ENCODE measurements around the gene C9orf78. TPM values are rescaled to one million over a fixed set of nuclear protein-coding genes. Genes with fewer than 3 reads are reported as not detected.
"Not testable (repeated sequence)": the region's sequence is repeated elsewhere in the genome, so short reads cannot be mapped to it uniquely, and the experiment has no call there.

C9orf78 gene
- total RNA-seq, 4 donors from 2014 or later = 31.2 to 92.3 (median 51.5) TPM

- Histone ChIP-seq H3K4me3 (no peak overlapping the region), H3K27ac (no peak overlapping the region), H3K4me1 (no peaks in the 10 kb centered on the region), H3K36me3 (no peaks in the 10 kb centered on the region), H3K9me3 (no peaks in the 10 kb centered on the region), H3K27me3 (peaks cover 0 to 37% (median 0%) of the 10 kb centered on the region in 4 donors)
- TF ChIP-seq CTCF (IDR thresholded peaks at IDR 0.05) (no peak), POLR2A (IDR thresholded peaks at IDR 0.05) (no peak)
- no peak for DNase-seq
- WGBS, 2 donors = 64 to 76% methylated on average over 6 to 8 of the region's 8 CpGs
- intact Hi-C loops (cut with DNase I) = no loop called here
Observed at GRCh38 chr9:129794549-129794948, 40.5 kb downstream of the C9orf78 start.

GRCh38 chr9:129786481-129786880 lies 48.6 kb downstream of the C9orf78 start:
- Histone ChIP-seq H3K27me3 (peaks cover 0 to 39% (median 0%) of the 10 kb centered on the region in 4 donors), H3K36me3 (no peaks in the 10 kb centered on the region), H3K9me3 (no peaks in the 10 kb centered on the region), H3K27ac (no peak overlapping the region), H3K4me3 (no peak overlapping the region), H3K4me1 (no peaks in the 10 kb centered on the region)
- DNase-seq = no peak
- intact Hi-C loops (cut with DNase I) = loop anchor here (5.0 kb wide), 1 partner anchor 139 kb away; no protein-coding TSS in a partner anchor
- 75 to 76% methylated on average over 10 of the region's 10 CpGs for WGBS, 2 donors
- TF ChIP-seq CTCF (IDR thresholded peaks at IDR 0.05) = no peak
- TF ChIP-seq POLR2A (IDR thresholded peaks at IDR 0.05) = no peak

- H3K9me3 ChIP-seq = no peaks in the 10 kb centered on the region
- TF ChIP-seq POLR2A (IDR thresholded peaks at IDR 0.05) = no peak
- TF ChIP-seq CTCF (IDR thresholded peaks at IDR 0.05) = no peak
- no peaks in the 10 kb centered on the region for H3K4me1 ChIP-seq
- WGBS, 2 donors = 83 to 89% methylated on average over 1 of the region's 1 CpG
- intact Hi-C loops (cut with DNase I) = loop anchor here (5.0 kb wide), 1 partner anchor 139 kb away; no protein-coding TSS in a partner anchor
- DNase-seq = no peak
- peaks cover 0 to 38% (median 0%) of the 10 kb centered on the region in 4 donors for H3K27me3 ChIP-seq
- H3K4me3 ChIP-seq = no peak overlapping the region
- H3K36me3 ChIP-seq = no peaks in the 10 kb centered on the region
- H3K27ac ChIP-seq = no peak overlapping the region
Observed at GRCh38 chr9:129785866-129786265, 49.2 kb downstream of the C9orf78 start.

- H3K36me3 ChIP-seq, H3K27ac ChIP-seq, H3K9me3 ChIP-seq, H3K4me1 ChIP-seq, DNase-seq, H3K4me3 ChIP-seq: not testable (repeated sequence)
- intact Hi-C loops (cut with DNase I) = loop anchor here (5.0 kb wide), 1 partner anchor 138 kb away; no protein-coding TSS in a partner anchor
- WGBS, 2 donors = 52 to 56% methylated on average over 8 to 11 of the region's 11 CpGs
- H3K27me3 ChIP-seq = peaks cover 0 to 38% (median 0%) of the 10 kb centered on the region in 4 donors
Observed at GRCh38 chr9:129784970-129785369, 50.1 kb downstream of the C9orf78 start.

GRCh38 chr9:129783516-129784361 lies 51.3 kb downstream of the C9orf78 start:
- no peak overlapping the region for H3K4me3 ChIP-seq
- no peak overlapping the region for H3K27ac ChIP-seq
- H3K4me1 ChIP-seq = no peaks in the 10 kb centered on the region
- no peaks in the 10 kb centered on the region for H3K36me3 ChIP-seq
- 33 to 35% methylated on average over 13 to 14 of the region's 14 CpGs for WGBS, 2 donors
- DNase-seq = no peak
- intact Hi-C loops (cut with DNase I) = loop anchor here (2.0 kb wide), 1 partner anchor 47 kb away; no protein-coding TSS in a partner anchor
- H3K9me3 ChIP-seq = no peaks in the 10 kb centered on the region
- TF ChIP-seq CTCF (IDR thresholded peaks at IDR 0.05) = peak; percentile 80 to 97 (median 92)
- TF ChIP-seq POLR2A (IDR thresholded peaks at IDR 0.05) = no peak
- peaks cover 0 to 35% (median 0%) of the 10 kb centered on the region in 4 donors for H3K27me3 ChIP-seq

Measured in esophagus squamous epithelium (tissue), 5 donors.